NB4 (cell line): ENCODE results near the gene ADORA1.

Experiments used
- CTCF ChIP-seq: IDR thresholded peaks from one replicate; pipeline ENCODE4 v1.5.1; 2012; ENCODE audit warnings: low read depth, low read length
- MAX ChIP-seq: IDR thresholded peaks from 2 replicates; pipeline ENCODE4 v1.6.1; 2011; ENCODE audit warnings: low read depth, low read length
- MYC ChIP-seq: IDR thresholded peaks from 2 replicates; pipeline ENCODE4 v1.6.1; 2011; ENCODE audit warnings: low read depth, low read length
- POLR2A ChIP-seq: IDR thresholded peaks from 2 replicates; pipeline ENCODE4 v1.6.1; 2011; ENCODE audit warnings: mild to moderate bottlenecking; ENCODE audit not compliant: insufficient read length; ENCODE audit errors: extremely low read depth

DNA sequence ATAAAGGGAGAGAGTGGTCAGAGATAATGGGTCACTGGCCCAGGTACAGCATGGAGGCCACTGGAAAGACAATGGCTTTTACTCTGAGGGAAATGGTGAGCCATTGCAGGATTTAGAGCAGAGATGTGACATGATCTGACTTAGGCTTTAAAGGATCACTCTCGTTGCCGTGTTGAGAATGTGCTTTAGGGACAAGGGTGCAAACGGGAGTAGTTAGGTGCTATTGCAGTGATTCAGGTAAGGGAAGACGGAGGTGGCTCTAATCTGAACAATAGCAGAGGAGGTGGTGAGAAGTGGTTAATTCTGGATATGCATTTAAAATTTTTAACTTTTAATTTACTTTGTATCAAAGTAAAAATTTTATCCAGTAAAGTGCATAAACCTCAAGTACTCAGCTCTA lies 9.8 kb downstream of the ADORA1 start:
- TF ChIP-seq CTCF (no peak), MYC (no peak), POLR2A (no peak), MAX (no peak)
